GM20431 (cell line): ENCODE data around the gene BTBD1.
"Not testable (repeated sequence)": the region's sequence is repeated elsewhere in the genome, so short reads cannot be mapped to it uniquely, and the experiment has no call there.

Source experiments
- in situ Hi-C: fragments of 300-500 bp; cut with MseI, MboI; formaldehyde crosslinking; loops from one replicate; pipeline ENCODE4 v1.15.0; 2020; ENCODE audit warnings: low sequenced_read_pairs; ENCODE audit not compliant: unreplicated experiment

The BTBD1 gene

DNA sequence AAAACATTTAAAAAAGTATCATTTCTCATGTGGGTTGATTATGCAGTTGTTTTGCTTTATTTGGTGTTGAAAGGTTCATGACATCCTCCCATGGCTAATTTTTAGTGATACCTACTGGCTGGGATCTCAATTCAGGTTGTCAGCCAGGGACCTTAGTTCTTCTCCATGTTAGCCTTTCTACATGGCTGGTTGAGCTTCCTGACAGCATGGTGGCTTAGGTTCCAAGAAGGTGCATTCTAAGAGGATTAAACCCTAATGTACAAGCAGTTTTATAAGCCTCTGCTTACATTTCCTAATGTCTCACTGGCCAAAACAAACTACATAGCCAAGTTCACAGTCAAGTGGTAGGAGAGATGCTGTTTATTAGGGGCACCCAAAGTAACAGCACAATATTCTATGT, 31.0 kb upstream of the BTBD1 start:
- in situ Hi-C loops, result no loop called here

DNA sequence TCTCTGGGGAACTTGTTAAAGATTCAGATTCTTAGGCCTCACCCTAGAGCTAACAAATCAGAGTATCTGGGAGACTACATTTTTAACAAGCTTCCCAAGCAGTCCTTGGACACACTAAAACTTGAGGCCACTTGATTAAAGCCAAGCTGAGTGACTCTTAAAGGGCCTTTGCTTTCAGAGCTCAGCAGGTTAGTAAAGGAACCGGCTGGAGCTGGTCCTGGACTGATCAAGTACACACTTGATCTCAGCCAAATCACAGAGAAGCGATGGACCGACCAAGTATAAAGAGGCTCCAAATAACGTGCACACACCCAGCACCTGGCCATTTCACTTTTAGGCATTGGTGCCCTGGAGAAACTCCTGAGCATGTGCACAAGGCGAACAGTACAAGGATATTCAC, 27.5 kb upstream of the BTBD1 start:
- in situ Hi-C loops, result no loop called here

DNA sequence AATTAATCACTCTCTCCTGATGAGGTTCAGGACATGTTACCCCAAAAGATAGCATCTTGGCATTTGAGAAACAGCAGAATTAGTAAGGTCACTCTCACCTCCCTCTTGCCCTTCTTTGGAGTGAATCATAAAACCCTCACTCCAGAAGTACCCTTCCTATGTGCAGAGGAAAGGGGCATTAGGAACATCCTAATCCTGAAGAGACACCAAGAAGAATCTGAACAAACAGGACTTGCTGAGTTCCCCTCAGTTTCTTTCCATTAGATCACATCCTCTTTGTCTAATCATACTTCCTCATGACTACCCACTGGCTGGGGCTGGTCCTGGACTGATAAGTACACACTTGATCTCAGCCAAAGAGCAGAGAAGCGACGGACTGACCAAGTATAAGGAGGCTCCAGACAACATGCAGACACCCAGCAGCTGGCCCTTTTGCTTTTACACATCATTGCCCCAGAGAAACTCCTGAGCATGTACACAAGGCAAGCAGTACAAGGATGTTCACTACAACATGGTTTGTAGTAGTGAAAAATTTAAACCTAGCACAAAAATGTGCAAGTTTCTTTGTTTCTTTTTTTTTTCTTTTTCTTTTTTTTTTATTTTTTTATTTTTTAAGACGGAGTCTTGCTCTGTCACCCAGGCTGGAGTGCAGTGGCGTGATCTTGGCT, 25.4 kb upstream of the BTBD1 start:
- in situ Hi-C loops, result no loop called here

DNA sequence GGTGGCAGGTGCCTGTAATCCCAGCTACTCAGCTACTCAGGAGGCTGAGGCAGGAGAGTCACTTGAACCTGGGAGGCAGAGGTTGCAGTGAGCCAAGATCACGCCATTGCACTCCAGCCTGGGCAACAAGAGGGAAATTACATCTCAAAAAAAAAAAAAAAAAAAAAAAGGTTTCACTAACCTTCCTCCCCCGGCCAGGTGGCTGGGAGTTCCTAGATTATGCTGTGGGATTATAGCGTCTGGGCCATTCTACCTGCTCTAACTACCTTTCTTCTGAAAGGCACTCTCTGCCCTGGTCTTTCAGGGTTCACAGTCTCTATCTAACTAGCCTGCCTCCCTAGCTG, 24.9 kb upstream of the BTBD1 start:
- in situ Hi-C loops, result not testable (repeated sequence)

GRCh38 chr15:83090465-83090864, 23.4 kb upstream of the BTBD1 start:
- in situ Hi-C loops, result no loop called here

GRCh38 chr15:83088876-83089275, 21.8 kb upstream of the BTBD1 start:
- in situ Hi-C loops, result no loop called here

DNA sequence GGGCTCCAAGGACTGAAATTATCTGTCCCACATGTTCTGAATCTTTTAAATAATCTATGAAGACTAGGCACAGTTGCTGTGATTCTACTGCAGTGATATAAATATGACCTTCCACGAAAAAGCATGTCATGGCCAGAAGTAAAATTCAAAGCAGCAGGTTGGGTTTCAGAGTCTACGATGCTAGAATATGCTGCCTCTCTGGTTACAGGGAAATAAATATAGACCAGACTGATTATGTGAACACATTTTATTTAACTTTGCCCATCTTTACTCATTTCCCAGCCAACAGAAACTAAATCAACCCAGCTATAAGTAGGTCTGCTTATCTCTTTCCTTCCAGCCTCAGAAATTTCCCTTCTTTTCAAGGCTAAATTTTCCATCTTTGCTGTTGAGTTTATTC, 20.5 kb upstream of the BTBD1 start:
- in situ Hi-C loops, result no loop called here

DNA sequence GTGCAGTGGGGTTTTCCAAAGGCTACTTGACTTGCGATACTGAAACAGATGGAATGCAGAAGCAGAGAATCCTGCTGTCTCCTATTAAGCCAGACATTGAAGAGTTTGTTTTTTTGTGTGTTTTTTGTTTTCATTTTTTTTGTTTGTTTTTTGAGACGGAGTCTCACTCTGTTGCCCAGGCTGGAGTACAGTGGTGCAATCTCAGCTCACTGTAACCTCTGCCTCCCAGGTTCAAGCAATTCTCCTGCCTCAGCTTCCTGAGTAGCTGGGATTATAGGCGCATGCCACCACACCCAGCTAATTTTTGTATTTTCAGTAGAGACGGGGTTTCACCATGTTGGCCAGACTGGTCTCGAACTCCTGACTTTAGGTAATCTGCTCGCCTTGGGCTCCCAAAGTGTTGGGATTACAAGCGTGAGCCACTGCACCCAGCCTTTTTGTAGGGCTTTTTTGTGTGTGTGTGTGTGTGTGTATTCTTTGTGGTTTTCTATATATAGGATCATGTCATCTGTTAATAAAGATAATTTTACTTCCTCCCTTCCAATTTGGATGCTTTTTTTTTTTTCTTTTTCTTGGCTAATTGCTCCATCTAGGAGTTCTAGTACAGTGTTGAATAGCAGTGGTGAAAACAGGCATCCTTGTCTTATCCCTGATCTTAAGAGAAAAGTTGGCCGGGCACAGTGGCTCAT, 19.0 kb upstream of the BTBD1 start:
- in situ Hi-C loops, result not testable (repeated sequence)

DNA sequence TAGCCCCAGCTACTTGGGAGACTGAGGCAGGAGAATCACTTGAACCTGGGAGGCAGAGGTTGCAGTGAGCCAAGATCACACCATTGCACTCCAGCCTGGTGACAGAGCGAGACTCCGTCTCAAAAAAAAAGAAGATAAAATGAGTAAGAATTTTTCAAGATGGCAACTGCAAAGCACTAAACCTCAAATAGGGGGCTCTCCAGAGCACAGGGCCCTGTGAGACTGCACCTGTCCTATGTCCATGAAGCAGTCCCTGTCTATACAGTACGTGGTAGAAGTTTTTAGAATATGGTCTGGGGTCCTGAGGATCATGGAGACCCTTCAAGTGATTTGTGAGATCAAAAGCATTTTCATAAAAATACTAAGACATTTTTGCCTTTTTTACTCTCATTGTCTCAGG, 18.4 kb upstream of the BTBD1 start:
- in situ Hi-C loops, result not testable (repeated sequence)

DNA sequence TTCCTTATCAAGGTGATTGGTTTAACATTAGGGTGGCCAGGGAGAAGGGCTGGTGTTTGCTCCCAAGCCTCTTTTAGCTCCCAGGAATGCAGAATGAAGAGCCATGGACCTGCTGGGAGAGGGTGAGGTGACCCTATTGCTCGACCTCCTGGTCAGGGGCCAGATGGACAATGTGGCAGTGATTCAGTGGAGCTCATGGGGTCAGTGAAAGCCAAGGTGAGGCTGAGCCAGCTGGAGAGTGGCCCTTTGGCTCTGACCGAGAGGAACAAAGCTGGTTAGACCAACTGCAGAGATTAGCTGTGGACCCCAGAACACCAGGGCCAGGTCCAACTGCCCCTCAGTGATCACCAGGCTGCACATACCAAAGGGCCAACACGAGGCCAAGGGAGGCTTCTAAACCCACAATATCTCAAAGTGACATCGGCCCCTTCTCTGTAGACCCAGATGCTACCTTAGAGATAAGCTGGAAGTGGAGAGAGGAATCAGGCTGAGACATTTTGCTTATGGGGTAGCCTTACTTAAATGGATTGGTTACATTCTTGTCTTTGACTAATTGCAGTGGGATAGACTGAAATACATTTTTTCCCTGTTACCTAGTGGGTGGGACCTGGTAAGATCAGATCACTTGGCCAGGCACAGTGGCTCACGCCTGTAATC, 15.8 kb upstream of the BTBD1 start:
- in situ Hi-C loops, result no loop called here

DNA sequence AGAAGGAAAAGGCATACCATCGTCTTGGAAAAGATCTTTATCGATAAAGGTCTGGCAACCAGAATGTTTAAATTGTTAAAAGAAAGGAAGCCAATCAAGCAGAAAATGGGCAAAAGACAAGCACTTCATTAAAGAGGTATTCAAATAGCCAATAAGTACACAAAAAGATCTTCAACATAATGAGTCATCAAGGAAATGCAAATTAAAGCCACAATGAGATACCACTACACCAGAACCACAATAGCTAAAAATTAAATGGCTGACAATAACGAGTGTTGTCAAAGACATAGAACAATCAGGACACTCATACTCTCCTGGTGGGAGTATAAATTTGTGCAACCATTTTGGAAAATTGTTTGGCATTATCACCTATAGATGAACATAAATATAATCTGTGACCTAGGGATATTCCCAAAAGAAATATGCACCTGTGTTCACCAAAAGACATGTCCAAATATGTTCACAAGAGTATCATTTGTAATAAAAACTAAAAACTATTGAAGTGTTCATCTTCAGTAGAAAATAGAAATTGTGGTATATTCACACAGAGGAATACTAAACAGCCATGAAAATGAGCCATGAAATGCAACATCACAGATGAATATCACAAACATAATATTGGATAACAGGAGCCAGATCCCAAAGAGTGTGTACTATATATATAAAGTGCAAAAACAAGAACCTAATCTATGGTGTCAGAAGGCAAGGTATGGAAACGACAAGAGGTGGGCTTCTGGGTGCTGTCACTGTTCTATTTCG, 14.4 kb upstream of the BTBD1 start:
- in situ Hi-C loops, result no loop called here

GRCh38 chr15:83078712-83079111, 11.7 kb upstream of the BTBD1 start:
- in situ Hi-C loops, result no loop called here

DNA sequence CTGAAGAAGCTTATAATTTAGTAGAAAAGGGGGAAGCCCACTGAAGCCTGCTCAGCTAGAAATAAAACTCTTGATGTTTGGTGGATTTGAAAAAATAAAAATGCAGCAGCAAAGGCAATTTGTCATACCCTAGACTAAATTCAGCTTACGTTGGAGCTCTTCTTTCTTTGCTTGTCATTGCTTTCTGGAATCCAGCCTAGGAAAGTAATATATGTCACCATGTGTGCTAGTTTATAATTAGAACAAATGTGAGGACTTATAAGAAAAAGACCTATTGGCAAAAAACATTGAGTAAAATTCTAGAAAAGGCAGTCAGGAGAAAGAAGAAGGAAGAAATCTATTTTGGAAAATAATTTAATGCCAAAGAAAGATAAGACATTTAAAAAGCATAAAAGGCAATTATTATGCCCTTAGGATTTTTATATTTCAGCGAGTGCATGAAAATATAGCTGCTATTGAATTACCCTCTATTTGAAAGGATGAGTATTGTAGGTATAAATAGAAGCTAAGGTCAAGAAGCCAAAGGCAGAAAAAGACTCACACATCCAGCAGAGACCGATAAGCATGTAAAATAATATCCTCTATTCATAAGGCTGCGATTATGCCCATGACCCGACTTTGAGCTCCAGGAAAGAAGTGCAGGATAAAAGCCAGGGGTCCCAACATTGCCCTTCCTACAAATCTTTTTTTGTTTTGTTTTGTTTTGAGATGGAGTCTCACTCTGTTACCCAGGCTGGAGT, 10.6 kb upstream of the BTBD1 start:
- in situ Hi-C loops, result no loop called here

GRCh38 chr15:83069211-83069642, 2.2 kb upstream of the BTBD1 start:
- in situ Hi-C loops, result not testable (repeated sequence)

GRCh38 chr15:83068054-83068453, 1.0 kb upstream of the BTBD1 start:
- in situ Hi-C loops, result no loop called here

DNA sequence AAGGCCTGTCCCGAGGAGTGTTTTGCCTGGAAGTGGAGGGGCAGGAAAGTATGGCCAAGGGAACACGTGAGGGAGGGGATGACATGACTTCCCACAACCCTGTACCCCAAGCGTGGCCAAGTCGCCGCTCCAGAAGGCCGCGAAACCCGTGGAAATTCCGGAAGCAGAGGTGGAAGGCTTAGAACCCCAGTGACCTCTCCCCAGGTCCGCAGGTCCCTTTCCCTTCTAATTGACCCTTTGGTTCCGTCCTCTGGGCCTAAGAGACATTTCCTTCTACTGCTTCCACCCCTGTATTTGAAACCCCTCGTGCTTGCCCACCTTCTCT, 548 bp upstream of the BTBD1 start:
- in situ Hi-C loops, result no loop called here

- in situ Hi-C loops, result no loop called here
Observed at GRCh38 chr15:83066034-83066733, 868 bp downstream of the BTBD1 start.

- in situ Hi-C loops, result no loop called here
Observed at GRCh38 chr15:83065431-83065830, 1.6 kb downstream of the BTBD1 start.

- in situ Hi-C loops, result no loop called here
Observed at GRCh38 chr15:83064859-83065258, 2.2 kb downstream of the BTBD1 start.

DNA sequence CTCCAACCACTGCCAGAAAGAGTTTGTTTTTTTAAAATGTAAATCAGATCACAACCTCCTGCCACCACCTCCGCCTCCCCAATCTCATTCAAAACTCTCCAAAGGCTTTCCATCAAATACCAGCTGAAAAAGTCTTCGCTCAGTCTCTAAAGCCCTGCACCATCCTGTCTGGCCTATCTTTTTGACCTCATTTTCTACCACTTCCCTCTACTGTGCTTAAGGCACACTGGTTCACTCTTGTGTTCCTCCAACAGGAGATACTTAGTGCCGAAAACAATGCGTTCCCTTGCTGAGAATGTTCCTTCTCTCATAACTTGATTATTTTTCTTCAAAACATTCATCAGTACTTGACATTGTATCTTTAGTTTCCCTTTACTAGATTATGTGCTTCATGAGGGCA, 3.5 kb downstream of the BTBD1 start:
- in situ Hi-C loops, result no loop called here
